Neural cell (in vitro differentiated cells): ENCODE data around the gene TNFAIP3. TPM values are rescaled to one million over a fixed set of nuclear protein-coding genes. Genes with fewer than 3 reads are reported as not detected.

Experiments
- H2AFZ ChIP-seq: fragments of 200-600, 300-800 bp; sonication (generic), shearing (Covaris generic); 2 replicates; pipeline ENCODE4 v1.6.0; 2014; ENCODE audit warnings: low read depth, mild to moderate bottlenecking, antibody characterized with exemption, low read length, moderate library complexity
- H3F3A ChIP-seq: fragments of 200-600 bp; shearing (Covaris generic); 2 replicates; pipeline ENCODE4 v1.6.1; 2016; ENCODE audit warnings: mild to moderate bottlenecking, moderate library complexity, mixed read lengths, antibody characterized with exemption, low read length; ENCODE audit not compliant: insufficient read depth, poor library complexity, severe bottlenecking
- H3K27ac ChIP-seq: fragments of 200-600, 300-800 bp; sonication (generic), shearing (Covaris generic); 2 replicates; pipeline ENCODE4 v1.5.1; 2014; ENCODE audit warnings: mild to moderate bottlenecking, low read length, moderate library complexity
- H3K27me3 ChIP-seq: fragments of 300-800, 200-600 bp; sonication (generic), shearing (Covaris generic); 2 replicates; pipeline ENCODE4 v1.6.0; 2014; ENCODE audit warnings: mild to moderate bottlenecking, low read depth, low read length, moderate library complexity; ENCODE audit not compliant: insufficient read depth
- H3K36me3 ChIP-seq: fragments of 300-800, 200-600 bp; sonication (generic), shearing (Covaris generic); 2 replicates; pipeline ENCODE4 v1.5.1; 2014; ENCODE audit warnings: mild to moderate bottlenecking, antibody characterized with exemption, low read length, moderate library complexity; ENCODE audit not compliant: insufficient read depth
- H3K4me2 ChIP-seq: fragments of 300-800, 200-600 bp; sonication (generic), shearing (Covaris generic); 2 replicates; pipeline ENCODE4 v1.6.0; 2014; ENCODE audit warnings: mild to moderate bottlenecking, low read length
- H3K4me3 ChIP-seq: fragments of 300-800, 200-600 bp; sonication (generic), shearing (Covaris generic); 2 replicates; pipeline ENCODE4 v1.5.1; 2014; ENCODE audit warnings: mild to moderate bottlenecking, low read length, moderate library complexity
- H3K79me2 ChIP-seq: fragments of 200-600 bp; shearing (Covaris generic); replicated peaks from 2 replicates; pipeline ENCODE4 v1.6.0; 2014; ENCODE audit warnings: mild to moderate bottlenecking, low read length, moderate library complexity; ENCODE audit not compliant: insufficient read depth
- H3K9ac ChIP-seq: fragments of 300-800, 200-600 bp; sonication (generic), shearing (Covaris generic); 2 replicates; pipeline ENCODE4 v1.6.1; 2016; ENCODE audit warnings: mild to moderate bottlenecking, low read length, mixed read lengths
- H3K9me2 ChIP-seq: fragments of 200-600 bp; shearing (Covaris generic); 2 replicates; pipeline ENCODE4 v1.6.1; 2016; ENCODE audit warnings: mild to moderate bottlenecking, low read length, mixed read lengths; ENCODE audit not compliant: insufficient read depth
- H3K9me3 ChIP-seq: fragments of 200-600, 300-800 bp; sonication (generic), shearing (Covaris generic); 2 replicates; pipeline ENCODE4 v1.6.1; 2016; ENCODE audit warnings: mild to moderate bottlenecking, mixed run types, low read length, moderate library complexity, mixed read lengths
- H4K20me1 ChIP-seq: fragments of 200-600 bp; shearing (Covaris generic); 2 replicates; pipeline ENCODE4 v1.6.1; 2016; ENCODE audit warnings: mild to moderate bottlenecking, mixed run types; ENCODE audit not compliant: insufficient read depth
- EP300 ChIP-seq: fragments of 450-650 bp; conservative IDR thresholded peaks from 2 replicates; pipeline ENCODE4 v1.6.1; 2014; ENCODE audit warnings: antibody characterized with exemption, mild to moderate bottlenecking, moderate library complexity; ENCODE audit not compliant: poor library complexity, severe bottlenecking
- EZH2 ChIP-seq: fragments of 200-600, 300-800 bp; shearing (Covaris generic), sonication (generic); IDR thresholded peaks from 2 replicates; pipeline ENCODE4 v1.6.1; 2014; ENCODE audit warnings: antibody characterized with exemption, low read length, borderline replicate concordance, mild to moderate bottlenecking; ENCODE audit not compliant: insufficient read depth, poor library complexity, severe bottlenecking
- MXI1 ChIP-seq: fragments of 450-650 bp; conservative IDR thresholded peaks from 2 replicates; pipeline ENCODE4 v1.6.1; 2014; ENCODE audit warnings: antibody characterized with exemption, mild to moderate bottlenecking; ENCODE audit not compliant: poor library complexity, severe bottlenecking
- POLR2AphosphoS5 ChIP-seq: IDR thresholded peaks from 2 replicates; pipeline ENCODE4 v1.6.1; 2012
- RAD21 ChIP-seq: fragments of 450-650 bp; conservative IDR thresholded peaks from 2 replicates; pipeline ENCODE4 v1.6.1; 2014; ENCODE audit warnings: antibody characterized with exemption, mild to moderate bottlenecking, moderate library complexity
- SMC3 ChIP-seq: fragments of 450-650 bp; conservative IDR thresholded peaks from 2 replicates; pipeline ENCODE4 v1.6.1; 2014; ENCODE audit warnings: antibody characterized with exemption, mild to moderate bottlenecking, moderate library complexity; ENCODE audit not compliant: poor library complexity
- TAF1 ChIP-seq: IDR thresholded peaks from 2 replicates; pipeline ENCODE4 v1.6.1; 2012; ENCODE audit warnings: low read depth
- polyA plus RNA-seq: library from polyadenylated mRNA; depleted of rRNA; stranded (reverse); fragments of >200 nt; gene quantifications from 2 replicates; pipeline ENCODE4 v1.2.3, GENCODE V29; 2014
- TF ChIP-seq, protein P1 (sequence below): fragments of 450-650 bp; IDR thresholded peaks from 2 replicates; pipeline ENCODE4 v1.5.1; 2014; ENCODE audit warnings: antibody characterized with exemption, mild to moderate bottlenecking, moderate library complexity; ENCODE audit not compliant: poor library complexity, severe bottlenecking
- TF ChIP-seq, protein P2 (sequence below): IDR thresholded peaks from 2 replicates; pipeline ENCODE4 v1.6.1; 2012; ENCODE audit warnings: borderline replicate concordance

The TNFAIP3 gene
- polyA plus RNA-seq, 1 donor from 2014 or later: 0.20 TPM

DNA sequence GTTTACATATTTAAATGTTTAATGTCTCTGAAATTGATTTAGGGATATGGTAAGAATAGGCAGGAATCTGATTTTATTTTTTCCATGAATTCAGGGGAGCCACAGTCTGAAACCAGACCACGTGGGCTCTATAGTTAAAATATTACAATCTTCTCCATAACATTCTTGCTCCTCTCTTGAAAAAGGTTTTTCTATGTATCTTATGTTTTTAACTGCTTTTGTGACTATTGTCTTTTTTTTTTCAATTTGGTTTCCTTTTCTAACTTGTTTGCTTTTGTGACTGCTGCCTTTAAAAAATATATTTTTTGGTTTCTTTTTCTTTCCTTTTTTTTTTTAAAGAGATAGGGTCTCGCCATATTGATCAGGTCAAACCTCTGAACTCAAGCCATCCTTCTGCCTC lies 40.1 kb downstream of the TNFAIP3 start:
- no peaks in the 10 kb centered on the region for H3K36me3 ChIP-seq
- no peaks in the 10 kb centered on the region for H3K9me2 ChIP-seq
- no peaks in the 10 kb centered on the region for H3K9me3 ChIP-seq
- no peaks in the 10 kb centered on the region for H4K20me1 ChIP-seq
- no peak overlapping the region for H3K4me3 ChIP-seq
- H3F3A ChIP-seq: no peaks in the 10 kb centered on the region
- TF ChIP-seq EP300 (no peak), SMC3 (no peak), POLR2AphosphoS5 (no peak), EZH2 (no peak), RAD21 (no peak), TAF1 (no peak), MXI1 (no peak)
- TF ChIP-seq, protein P1, sequence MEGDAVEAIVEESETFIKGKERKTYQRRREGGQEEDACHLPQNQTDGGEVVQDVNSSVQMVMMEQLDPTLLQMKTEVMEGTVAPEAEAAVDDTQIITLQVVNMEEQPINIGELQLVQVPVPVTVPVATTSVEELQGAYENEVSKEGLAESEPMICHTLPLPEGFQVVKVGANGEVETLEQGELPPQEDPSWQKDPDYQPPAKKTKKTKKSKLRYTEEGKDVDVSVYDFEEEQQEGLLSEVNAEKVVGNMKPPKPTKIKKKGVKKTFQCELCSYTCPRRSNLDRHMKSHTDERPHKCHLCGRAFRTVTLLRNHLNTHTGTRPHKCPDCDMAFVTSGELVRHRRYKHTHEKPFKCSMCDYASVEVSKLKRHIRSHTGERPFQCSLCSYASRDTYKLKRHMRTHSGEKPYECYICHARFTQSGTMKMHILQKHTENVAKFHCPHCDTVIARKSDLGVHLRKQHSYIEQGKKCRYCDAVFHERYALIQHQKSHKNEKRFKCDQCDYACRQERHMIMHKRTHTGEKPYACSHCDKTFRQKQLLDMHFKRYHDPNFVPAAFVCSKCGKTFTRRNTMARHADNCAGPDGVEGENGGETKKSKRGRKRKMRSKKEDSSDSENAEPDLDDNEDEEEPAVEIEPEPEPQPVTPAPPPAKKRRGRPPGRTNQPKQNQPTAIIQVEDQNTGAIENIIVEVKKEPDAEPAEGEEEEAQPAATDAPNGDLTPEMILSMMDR: no peak
- TF ChIP-seq, protein P2, sequence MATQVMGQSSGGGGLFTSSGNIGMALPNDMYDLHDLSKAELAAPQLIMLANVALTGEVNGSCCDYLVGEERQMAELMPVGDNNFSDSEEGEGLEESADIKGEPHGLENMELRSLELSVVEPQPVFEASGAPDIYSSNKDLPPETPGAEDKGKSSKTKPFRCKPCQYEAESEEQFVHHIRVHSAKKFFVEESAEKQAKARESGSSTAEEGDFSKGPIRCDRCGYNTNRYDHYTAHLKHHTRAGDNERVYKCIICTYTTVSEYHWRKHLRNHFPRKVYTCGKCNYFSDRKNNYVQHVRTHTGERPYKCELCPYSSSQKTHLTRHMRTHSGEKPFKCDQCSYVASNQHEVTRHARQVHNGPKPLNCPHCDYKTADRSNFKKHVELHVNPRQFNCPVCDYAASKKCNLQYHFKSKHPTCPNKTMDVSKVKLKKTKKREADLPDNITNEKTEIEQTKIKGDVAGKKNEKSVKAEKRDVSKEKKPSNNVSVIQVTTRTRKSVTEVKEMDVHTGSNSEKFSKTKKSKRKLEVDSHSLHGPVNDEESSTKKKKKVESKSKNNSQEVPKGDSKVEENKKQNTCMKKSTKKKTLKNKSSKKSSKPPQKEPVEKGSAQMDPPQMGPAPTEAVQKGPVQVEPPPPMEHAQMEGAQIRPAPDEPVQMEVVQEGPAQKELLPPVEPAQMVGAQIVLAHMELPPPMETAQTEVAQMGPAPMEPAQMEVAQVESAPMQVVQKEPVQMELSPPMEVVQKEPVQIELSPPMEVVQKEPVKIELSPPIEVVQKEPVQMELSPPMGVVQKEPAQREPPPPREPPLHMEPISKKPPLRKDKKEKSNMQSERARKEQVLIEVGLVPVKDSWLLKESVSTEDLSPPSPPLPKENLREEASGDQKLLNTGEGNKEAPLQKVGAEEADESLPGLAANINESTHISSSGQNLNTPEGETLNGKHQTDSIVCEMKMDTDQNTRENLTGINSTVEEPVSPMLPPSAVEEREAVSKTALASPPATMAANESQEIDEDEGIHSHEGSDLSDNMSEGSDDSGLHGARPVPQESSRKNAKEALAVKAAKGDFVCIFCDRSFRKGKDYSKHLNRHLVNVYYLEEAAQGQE: no peak
- no peak overlapping the region for H3K9ac ChIP-seq
- no peak overlapping the region for H3K27ac ChIP-seq
- no peaks in the 10 kb centered on the region for H3K27me3 ChIP-seq
- no peak overlapping the region for H2AFZ ChIP-seq
- no peaks in the 10 kb centered on the region for H3K79me2 ChIP-seq
- H3K4me2 ChIP-seq: no peak overlapping the region

DNA sequence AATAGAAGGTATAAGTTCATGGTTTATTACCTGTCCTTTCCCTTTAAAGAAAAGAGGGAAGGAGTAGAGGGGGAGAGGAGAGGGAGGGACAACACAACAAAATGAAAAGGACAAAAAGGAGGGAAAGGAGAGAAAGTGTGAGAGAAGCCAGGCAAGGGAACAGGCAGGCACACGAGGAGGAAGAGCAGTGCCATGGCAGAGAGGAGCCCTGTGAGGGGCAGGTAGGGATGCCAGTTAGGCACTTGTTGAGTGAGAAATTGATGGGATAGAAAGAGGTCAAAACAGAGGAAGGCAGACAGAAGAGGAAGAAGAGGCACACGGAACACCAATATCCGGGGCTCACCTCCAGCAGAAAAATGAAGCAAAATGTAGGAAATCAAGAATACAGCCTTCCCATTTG lies 42.5 kb downstream of the TNFAIP3 start:
- H4K20me1 ChIP-seq: no peaks in the 10 kb centered on the region
- H3K9me3 ChIP-seq: no peaks in the 10 kb centered on the region
- H3K27me3 ChIP-seq: no peaks in the 10 kb centered on the region
- no peak overlapping the region for H3K4me2 ChIP-seq
- no peak overlapping the region for H3K27ac ChIP-seq
- no peaks in the 10 kb centered on the region for H3K79me2 ChIP-seq
- H3K4me3 ChIP-seq: no peak overlapping the region
- no peaks in the 10 kb centered on the region for H3K36me3 ChIP-seq
- H3K9ac ChIP-seq: no peak overlapping the region
- H3F3A ChIP-seq: no peaks in the 10 kb centered on the region
- TF ChIP-seq RAD21: no peak
- TF ChIP-seq MXI1: no peak
- no peak for TF ChIP-seq TAF1
- TF ChIP-seq, protein P1: no peak
- TF ChIP-seq SMC3: no peak
- no peak for TF ChIP-seq POLR2AphosphoS5
- TF ChIP-seq EP300: no peak
- TF ChIP-seq, protein P2: no peak
- no peak for TF ChIP-seq EZH2
- H2AFZ ChIP-seq: no peak overlapping the region
- no peaks in the 10 kb centered on the region for H3K9me2 ChIP-seq
